GM20000 (cell line): Measurements from ENCODE around the gene PCDHGB3.

ENCODE experiments used
- DNase-seq: peaks from one replicate; pipeline ENCODE4 v3.0.0; 2012; ENCODE audit warnings: low spot score
- CTCF ChIP-seq: IDR thresholded peaks from 2 replicates; pipeline ENCODE4 v1.5.1; 2012; ENCODE audit warnings: mild to moderate bottlenecking, control low read depth; ENCODE audit errors: extremely low read depth, missing control alignments

The PCDHGB3 gene

GRCh38 chr5:141354900-141355469, 15.1 kb upstream of the PCDHGB3 start, which contains the start of gene PCDHGA4:
PCDHGA4 (plus strand) TSS chr5:141355021; CDS start chr5:141355108, 87 bp downstream.
- no peak for DNase-seq
- peak; percentile 13 for TF ChIP-seq CTCF

GRCh38 chr5:141355641-141356040, 14.4 kb upstream of the PCDHGB3 start:
- TF ChIP-seq CTCF, result no peak
- no peak for DNase-seq

- TF ChIP-seq CTCF, result no peak
Measured at GRCh38 chr5:141356133-141356532, 13.9 kb upstream of the PCDHGB3 start.

GRCh38 chr5:141356950-141357349, 13.1 kb upstream of the PCDHGB3 start:
- no peak for TF ChIP-seq CTCF
- no peak for DNase-seq

More at GRCh38 chr5:141356133-141356532, 13.9 kb upstream of the PCDHGB3 start:
- DNase-seq, result no peak

- no peak for TF ChIP-seq CTCF
- DNase-seq, result peak; percentile 65
Measured at GRCh38 chr5:141359790-141360426, 10.1 kb upstream of the PCDHGB3 start, which contains the start of gene PCDHGB2. PCDHGB2 (plus strand) TSS chr5:141359994; CDS start chr5:141360136, 142 bp downstream.

- TF ChIP-seq CTCF, result no peak
Measured at GRCh38 chr5:141360685-141361084, 9.4 kb upstream of the PCDHGB3 start.

GRCh38 chr5:141362719-141363118, 7.3 kb upstream of the PCDHGB3 start:
- DNase-seq, result no peak

More at GRCh38 chr5:141360685-141361084, 9.4 kb upstream of the PCDHGB3 start:
- DNase-seq, result no peak

More at GRCh38 chr5:141362719-141363118, 7.3 kb upstream of the PCDHGB3 start:
- no peak for TF ChIP-seq CTCF
